SK-N-SH (cell line): Measurements from ENCODE around the gene MPEG1.

ENCODE experiments used
- EP300 ChIP-seq, 2 experiments: IDR thresholded peaks; 2 replicates each; pipeline versions ENCODE4 v1.4.0 to v1.6.1; 2012; ENCODE audit warnings: borderline replicate concordance in 1 of 2, low read depth in 1 of 2, low read length in 1 of 2
- RCOR1 ChIP-seq: fragments of 150-350 bp; IDR thresholded peaks from 2 replicates; pipeline ENCODE4 v1.6.1; 2017; ENCODE audit warnings: antibody characterized with exemption, low read length
- TF ChIP-seq, protein P1 (sequence below): fragments of 200-600 bp; sonication (generic); IDR thresholded peaks from 2 replicates; pipeline ENCODE4 v1.6.1; 2017; ENCODE audit warnings: antibody characterized with exemption, mild to moderate bottlenecking, moderate library complexity

DNA sequence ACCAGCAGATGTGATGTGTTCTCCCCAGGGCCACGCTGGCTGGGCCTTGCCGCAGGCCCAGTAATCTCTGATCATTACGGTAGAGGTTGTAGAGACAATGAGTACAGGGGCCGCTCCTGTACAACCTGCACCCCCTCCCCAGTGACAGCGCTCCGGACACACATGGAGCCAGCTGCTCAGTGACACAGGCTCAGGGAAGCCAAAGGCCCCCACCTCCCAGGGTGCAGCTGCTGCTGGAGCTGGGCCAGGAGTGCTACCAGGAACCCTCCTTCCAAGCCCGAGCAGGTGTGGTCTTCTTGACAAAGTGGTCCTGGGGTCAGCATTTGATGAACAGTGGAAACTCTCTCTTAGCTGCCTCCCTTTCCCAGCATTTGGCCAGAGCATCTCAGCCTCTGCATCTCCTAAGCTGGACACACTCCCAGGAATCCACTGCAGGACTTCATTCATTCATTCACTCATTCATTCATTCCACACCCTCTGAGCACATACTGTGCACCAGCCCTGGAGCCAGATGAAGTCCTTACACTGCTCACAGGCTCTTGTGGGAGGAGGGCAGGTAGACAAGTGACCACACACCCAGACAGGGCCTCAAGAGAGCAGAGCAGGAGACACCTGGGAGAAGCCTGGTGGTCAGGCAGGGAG, 49.6 kb upstream of the MPEG1 start:
- TF ChIP-seq, protein P1, sequence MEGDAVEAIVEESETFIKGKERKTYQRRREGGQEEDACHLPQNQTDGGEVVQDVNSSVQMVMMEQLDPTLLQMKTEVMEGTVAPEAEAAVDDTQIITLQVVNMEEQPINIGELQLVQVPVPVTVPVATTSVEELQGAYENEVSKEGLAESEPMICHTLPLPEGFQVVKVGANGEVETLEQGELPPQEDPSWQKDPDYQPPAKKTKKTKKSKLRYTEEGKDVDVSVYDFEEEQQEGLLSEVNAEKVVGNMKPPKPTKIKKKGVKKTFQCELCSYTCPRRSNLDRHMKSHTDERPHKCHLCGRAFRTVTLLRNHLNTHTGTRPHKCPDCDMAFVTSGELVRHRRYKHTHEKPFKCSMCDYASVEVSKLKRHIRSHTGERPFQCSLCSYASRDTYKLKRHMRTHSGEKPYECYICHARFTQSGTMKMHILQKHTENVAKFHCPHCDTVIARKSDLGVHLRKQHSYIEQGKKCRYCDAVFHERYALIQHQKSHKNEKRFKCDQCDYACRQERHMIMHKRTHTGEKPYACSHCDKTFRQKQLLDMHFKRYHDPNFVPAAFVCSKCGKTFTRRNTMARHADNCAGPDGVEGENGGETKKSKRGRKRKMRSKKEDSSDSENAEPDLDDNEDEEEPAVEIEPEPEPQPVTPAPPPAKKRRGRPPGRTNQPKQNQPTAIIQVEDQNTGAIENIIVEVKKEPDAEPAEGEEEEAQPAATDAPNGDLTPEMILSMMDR, result no peak
- TF ChIP-seq EP300 (IDR thresholded peaks at IDR 0.05; ENCODE audit: borderline replicate concordance in 1 of 2, low read depth in 1 of 2, low read length in 1 of 2), result no peak
- no peak for TF ChIP-seq RCOR1
